Adipocyte (in vitro differentiated cells): ENCODE measurements around the gene BLZF1.
"Not testable (repeated sequence)": the region's sequence is repeated elsewhere in the genome, so short reads cannot be mapped to it uniquely, and the experiment has no call there.

Experiments
- DNase-seq: peaks from one replicate; pipeline ENCODE4 v3.0.0-alpha.2; 2015; ENCODE audit warnings: low read depth
- H3K27me3 ChIP-seq: replicated peaks from 2 replicates; pipeline ENCODE4 v1.7.0; 2013; ENCODE audit warnings: mild to moderate bottlenecking, low read length, moderate library complexity; ENCODE audit not compliant: control insufficient read depth, insufficient read depth
- H3K36me3 ChIP-seq: 2 replicates; pipeline ENCODE4 v1.7.0; 2013; ENCODE audit warnings: low read length, mild to moderate bottlenecking, moderate library complexity; ENCODE audit not compliant: control insufficient read depth, insufficient read depth, severe bottlenecking
- H3K4me1 ChIP-seq: 2 replicates; pipeline ENCODE4 v1.7.0; 2013; ENCODE audit warnings: mild to moderate bottlenecking, low read length, moderate library complexity; ENCODE audit not compliant: control insufficient read depth, insufficient read depth
- H3K4me3 ChIP-seq: 2 replicates; pipeline ENCODE4 v1.7.0; 2013; ENCODE audit warnings: mild to moderate bottlenecking, low read length, moderate library complexity
- H3K9ac ChIP-seq: 2 replicates; pipeline ENCODE4 v1.7.0; 2013; ENCODE audit warnings: mild to moderate bottlenecking, low read length, moderate library complexity
- H3K9me3 ChIP-seq: 2 replicates; pipeline ENCODE4 v1.7.0; 2013; ENCODE audit warnings: mild to moderate bottlenecking, low read length, moderate library complexity; ENCODE audit not compliant: control insufficient read depth

The BLZF1 gene

GRCh38 chr1:169408340-169408739, 40.3 kb downstream of the BLZF1 start:
- not testable (repeated sequence) for H3K36me3 ChIP-seq, H3K27me3 ChIP-seq, H3K9ac ChIP-seq, DNase-seq, H3K4me3 ChIP-seq, H3K4me1 ChIP-seq
- peaks cover 17% of the 10 kb centered on the region for H3K9me3 ChIP-seq

- Histone ChIP-seq H3K27me3 (no peaks in the 10 kb centered on the region), H3K4me3 (no peak overlapping the region), H3K9ac (no peak overlapping the region), H3K9me3 (no peaks in the 10 kb centered on the region), H3K36me3 (no peaks in the 10 kb centered on the region), H3K4me1 (no peaks in the 10 kb centered on the region)
- no peak for DNase-seq
Measured at GRCh38 chr1:169414952-169415351, 47.0 kb downstream of the BLZF1 start.

GRCh38 chr1:169421309-169421708, 53.3 kb downstream of the BLZF1 start:
- no peaks in the 10 kb centered on the region for H3K27me3 ChIP-seq
- H3K9me3 ChIP-seq = no peaks in the 10 kb centered on the region
- H3K4me3 ChIP-seq = no peak overlapping the region
- H3K9ac ChIP-seq = no peak overlapping the region
- H3K4me1 ChIP-seq = no peaks in the 10 kb centered on the region
- H3K36me3 ChIP-seq = no peaks in the 10 kb centered on the region
- no peak for DNase-seq

- Histone ChIP-seq H3K9ac (no peak overlapping the region), H3K4me1 (no peaks in the 10 kb centered on the region), H3K4me3 (peak overlapping the region; percentile 83), H3K36me3 (no peaks in the 10 kb centered on the region), H3K9me3 (no peaks in the 10 kb centered on the region), H3K27me3 (no peaks in the 10 kb centered on the region)
- DNase-seq = no peak
Measured at GRCh38 chr1:169426174-169426705, 58.2 kb downstream of the BLZF1 start.

- Histone ChIP-seq H3K9ac (peak within 1 kb of the TSS; percentile 85), H3K4me3 (peak within 1 kb of the TSS; percentile 83), H3K9me3 (peaks cover under 1% of the 10 kb centered on the region), H3K36me3 (no peaks in the 10 kb centered on the region), H3K4me1 (no peaks in the 10 kb centered on the region), H3K27me3 (no peaks in the 10 kb centered on the region)
- DNase-seq = peak; percentile 40
Measured at GRCh38 chr1:169427081-169427641, 59.2 kb downstream of the BLZF1 start, which contains the start of gene CCDC181. Gene CCDC181 (minus strand): TSS chr1:169427474. CDS start chr1:169424927, 2,547 bp downstream.
